Measurements from ENCODE around the gene CDC7. TPM values are rescaled to one million over a fixed set of nuclear protein-coding genes. Genes with fewer than 3 reads are reported as not detected.
"Not testable (repeated sequence)": the region's sequence is repeated elsewhere in the genome, so short reads cannot be mapped to it uniquely, and the experiment has no call there.

Gene CDC7
- total RNA-seq, 1 experiment from 2014 or later = 59.0 TPM

DNA sequence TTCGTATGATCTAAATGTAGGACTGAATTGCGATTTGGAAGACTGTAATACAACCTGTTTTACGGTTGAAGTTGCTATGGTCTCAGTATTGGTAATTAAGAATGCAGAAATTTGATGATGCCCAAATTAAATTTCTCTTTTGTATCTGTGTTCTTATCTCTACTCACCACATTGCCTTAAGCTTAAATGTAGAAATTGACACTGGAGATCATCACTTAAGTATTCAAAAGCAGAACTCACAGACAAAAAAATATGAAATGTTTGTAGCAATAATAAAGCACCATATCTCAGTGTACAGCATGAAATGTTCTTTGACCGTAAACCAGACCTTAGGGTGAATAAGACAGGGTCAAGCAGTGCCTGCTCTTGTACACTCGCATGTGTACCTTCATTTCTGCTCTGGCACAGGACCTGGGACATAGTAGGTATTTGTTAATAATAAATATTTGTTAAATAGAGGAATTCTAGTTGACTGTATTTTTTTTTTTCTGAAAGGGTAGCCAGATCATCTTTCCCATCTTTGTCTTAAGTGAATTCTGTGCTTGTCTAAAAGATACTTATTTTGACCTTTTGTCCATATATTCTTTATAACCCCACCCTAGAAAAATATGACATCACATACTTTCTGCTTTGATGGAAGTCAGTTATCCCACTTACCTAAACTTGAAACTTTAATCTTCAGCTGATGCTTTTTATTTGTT lies 1.5 kb downstream of the CDC7 start:
- Histone ChIP-seq H3K36me3 (replicated peaks; ENCODE audit: control insufficient read depth, insufficient read depth, low read length) (no peaks in the 10 kb centered on the region), H3K4me3 (ENCODE audit: insufficient read depth, low read depth, low read length) (peak overlapping the region; percentile 88), H3K27me3 (ENCODE audit: control insufficient read depth, insufficient read depth, low read length) (no peaks in the 10 kb centered on the region; the same call in none of the 2 replicates)
- no peak for DNase-seq

DNA sequence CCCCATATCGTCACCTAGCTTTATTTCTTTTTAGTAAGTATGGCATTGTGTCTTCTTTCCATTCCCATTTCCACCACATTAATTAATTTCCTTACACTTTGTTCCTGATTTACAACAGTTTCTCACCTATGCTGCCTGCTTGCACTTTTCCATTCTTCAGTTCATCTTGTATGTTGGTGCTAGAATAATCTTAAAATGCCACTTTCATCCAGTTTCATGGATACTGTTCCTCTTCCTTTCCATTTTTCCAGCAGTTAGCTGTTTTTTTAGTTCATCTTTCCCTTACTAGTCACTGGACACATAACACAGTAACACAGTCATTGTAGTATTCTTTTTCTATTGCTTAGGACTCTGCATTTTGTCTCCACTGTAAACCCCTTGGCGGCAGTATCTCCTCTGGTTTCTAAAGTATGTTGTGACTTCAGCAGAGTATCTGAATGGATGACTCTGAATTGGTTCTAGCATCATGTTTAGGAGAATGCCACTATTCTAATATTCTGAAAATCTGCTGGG lies 2.1 kb downstream of the CDC7 start:
- H3K27me3 ChIP-seq (ENCODE audit: control insufficient read depth, insufficient read depth, low read length) = no peaks in the 10 kb centered on the region; the same call in none of the 2 replicates
- H3K36me3 ChIP-seq (replicated peaks; ENCODE audit: control insufficient read depth, insufficient read depth, low read length) = no peaks in the 10 kb centered on the region
- DNase-seq = no peak
- no peak overlapping the region for H3K4me3 ChIP-seq (ENCODE audit: insufficient read depth, low read depth, low read length)

DNA sequence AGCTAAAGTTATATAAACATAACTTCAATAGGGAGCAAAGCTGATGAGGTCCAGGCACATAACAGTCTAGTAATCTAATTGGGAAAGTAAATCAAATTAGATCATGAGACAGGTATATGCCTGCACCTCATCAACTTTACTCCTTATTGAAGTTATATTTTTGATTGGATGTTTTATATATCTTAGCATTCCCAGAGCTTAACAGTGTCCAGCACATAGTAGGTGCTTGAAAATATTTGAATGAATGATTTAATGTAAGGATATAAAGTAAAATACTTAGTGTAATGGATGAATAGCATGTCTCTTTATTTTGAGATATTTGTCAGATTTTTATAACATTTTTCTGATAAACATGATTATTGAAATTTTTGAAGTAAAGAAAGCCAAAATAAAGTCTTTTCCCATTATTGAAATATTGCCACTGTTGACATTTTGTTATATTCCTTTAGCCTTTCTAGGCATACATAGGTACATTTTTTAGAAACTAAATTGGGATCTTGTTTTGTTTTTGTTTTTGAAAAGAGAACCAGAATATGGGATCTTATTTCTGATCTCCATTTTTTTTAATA lies 2.8 kb downstream of the CDC7 start:
- no peak for DNase-seq
- Histone ChIP-seq H3K27me3 (ENCODE audit: control insufficient read depth, insufficient read depth, low read length) (no peaks in the 10 kb centered on the region; the same call in none of the 2 replicates), H3K4me3 (ENCODE audit: insufficient read depth, low read depth, low read length) (no peak overlapping the region), H3K36me3 (replicated peaks; ENCODE audit: control insufficient read depth, insufficient read depth, low read length) (no peaks in the 10 kb centered on the region; the same call in none of the 2 replicates)

DNA sequence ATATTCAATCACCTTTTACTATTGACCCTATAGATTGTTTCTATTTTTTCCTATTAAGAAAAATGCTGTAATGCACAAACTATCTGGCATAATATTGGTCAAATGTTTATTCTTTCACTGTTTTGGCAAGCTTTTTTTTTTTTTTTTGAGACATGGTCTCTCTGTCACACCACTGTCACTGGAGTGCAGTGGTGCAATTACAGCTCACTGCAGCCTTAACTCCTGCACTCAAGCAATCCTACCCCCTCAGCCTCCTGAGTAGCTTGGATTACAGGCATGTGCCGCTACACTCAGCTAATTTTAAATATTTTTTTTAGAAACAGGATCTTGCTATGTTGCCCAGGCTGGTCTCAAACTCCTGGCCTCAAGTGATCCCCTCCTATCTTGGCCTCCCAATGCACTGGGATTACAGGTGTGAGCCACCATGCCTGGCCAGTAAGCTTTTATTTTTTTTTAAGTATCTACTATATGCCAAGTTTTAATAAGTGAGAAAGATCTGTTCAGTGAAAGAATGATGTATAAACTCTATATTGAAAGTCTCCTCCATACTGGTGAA lies 3.4 kb downstream of the CDC7 start:
- DNase-seq = no peak
- peaks cover 2% of the 10 kb centered on the region for H3K36me3 ChIP-seq (replicated peaks; ENCODE audit: control insufficient read depth, insufficient read depth, low read length)
- no peaks in the 10 kb centered on the region; the same call in 1 of the 2 replicates for H3K27me3 ChIP-seq (ENCODE audit: control insufficient read depth, insufficient read depth, low read length)
- no peak overlapping the region for H3K4me3 ChIP-seq (ENCODE audit: insufficient read depth, low read depth, low read length)

DNA sequence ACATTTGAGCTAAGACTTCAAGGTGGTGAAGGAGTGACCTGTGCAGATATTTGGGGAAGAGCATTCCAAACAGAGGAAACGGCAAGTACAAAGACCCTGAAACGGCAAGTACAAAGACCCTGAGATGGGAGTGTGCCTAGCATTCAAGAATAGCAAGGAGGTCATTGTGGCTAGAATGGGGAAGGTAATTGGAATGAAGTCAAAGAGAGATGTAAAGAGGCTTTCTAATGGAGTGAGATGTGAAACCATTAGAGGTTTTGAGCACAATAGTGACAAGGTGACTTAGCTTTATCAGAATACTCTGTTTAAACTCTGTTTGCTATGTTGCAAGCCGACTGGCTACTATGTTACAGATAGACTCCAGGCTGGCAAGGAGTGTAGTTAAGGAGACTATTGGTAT lies 4.4 kb downstream of the CDC7 start:
- Histone ChIP-seq H3K4me3 (ENCODE audit: insufficient read depth, low read depth, low read length) (no peak overlapping the region), H3K36me3 (replicated peaks; ENCODE audit: control insufficient read depth, insufficient read depth, low read length) (peaks cover 4% of the 10 kb centered on the region), H3K27me3 (ENCODE audit: control insufficient read depth, insufficient read depth, low read length) (no peaks in the 10 kb centered on the region)
- no peak for DNase-seq

DNA sequence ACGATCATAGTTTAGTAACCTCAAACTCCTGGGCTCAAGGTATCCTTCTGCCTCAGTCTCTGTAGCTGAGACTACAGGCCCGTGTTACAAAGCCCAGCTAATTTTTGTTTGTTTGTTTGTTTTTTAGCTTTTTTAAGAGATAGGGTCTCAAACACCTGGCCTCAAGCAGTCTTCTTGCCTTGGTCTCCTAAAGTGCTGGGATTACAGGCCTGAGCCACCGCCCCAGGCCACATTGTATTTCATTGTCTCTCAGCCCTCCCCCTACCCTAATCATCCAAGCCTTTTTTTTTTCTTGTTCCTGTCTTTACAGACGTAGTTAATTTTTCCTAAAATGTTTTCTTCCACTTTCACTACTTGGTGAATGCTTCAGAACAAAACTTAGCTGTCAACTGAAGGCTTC lies 5.4 kb downstream of the CDC7 start:
- Histone ChIP-seq H3K36me3 (replicated peaks; ENCODE audit: control insufficient read depth, insufficient read depth, low read length) (peaks cover 5% of the 10 kb centered on the region), H3K4me3 (ENCODE audit: insufficient read depth, low read depth, low read length) (no peak overlapping the region), H3K27me3 (ENCODE audit: control insufficient read depth, insufficient read depth, low read length) (no peaks in the 10 kb centered on the region)
- DNase-seq = no peak

DNA sequence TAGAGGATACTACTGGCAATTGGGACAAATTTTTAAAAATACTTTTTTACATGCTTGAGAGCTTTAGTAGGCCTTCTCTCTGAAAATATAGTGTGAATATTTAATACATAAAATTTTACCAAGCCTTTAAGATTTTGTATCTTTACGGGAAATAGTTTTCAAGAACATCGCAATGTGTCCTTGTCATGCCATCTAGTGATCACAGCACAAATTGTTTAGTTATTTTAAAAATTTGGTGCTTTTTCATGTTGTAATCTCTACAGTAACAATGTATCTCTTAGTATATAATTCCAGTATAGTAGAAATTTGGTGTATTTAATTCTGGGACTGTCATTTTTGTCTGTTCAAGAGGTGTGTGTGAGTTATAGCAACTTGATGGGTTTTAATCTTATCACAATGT lies 6.7 kb downstream of the CDC7 start:
- Histone ChIP-seq H3K27me3 (ENCODE audit: control insufficient read depth, insufficient read depth, low read length) (no peaks in the 10 kb centered on the region), H3K36me3 (replicated peaks; ENCODE audit: control insufficient read depth, insufficient read depth, low read length) (peaks cover 5% of the 10 kb centered on the region), H3K4me3 (ENCODE audit: insufficient read depth, low read depth, low read length) (no peak overlapping the region)
- no peak for DNase-seq

DNA sequence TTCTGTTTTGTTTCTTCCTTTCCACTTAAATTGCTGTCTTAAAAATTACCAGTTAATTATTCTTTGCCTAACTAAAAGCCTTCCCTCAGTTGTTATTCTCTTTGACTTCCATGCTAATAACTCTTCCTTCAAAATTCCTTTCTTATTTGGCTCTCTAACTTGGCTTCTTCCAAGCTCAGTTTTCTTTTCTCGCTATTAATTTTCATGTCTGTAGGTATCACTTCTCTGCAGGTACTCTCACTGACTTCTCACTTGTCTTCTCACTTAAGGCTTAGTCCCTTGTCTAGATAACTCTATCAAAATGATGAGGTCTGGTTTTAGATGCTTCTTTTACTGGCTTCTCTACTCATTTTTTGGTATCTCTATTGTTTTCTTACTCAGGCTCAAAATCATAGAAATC lies 10.1 kb downstream of the CDC7 start:
- no peak for DNase-seq
- Histone ChIP-seq H3K4me3 (ENCODE audit: insufficient read depth, low read depth, low read length) (no peak overlapping the region), H3K27me3 (ENCODE audit: control insufficient read depth, insufficient read depth, low read length) (no peaks in the 10 kb centered on the region), H3K36me3 (replicated peaks; ENCODE audit: control insufficient read depth, insufficient read depth, low read length) (peaks cover 21% of the 10 kb centered on the region)

DNA sequence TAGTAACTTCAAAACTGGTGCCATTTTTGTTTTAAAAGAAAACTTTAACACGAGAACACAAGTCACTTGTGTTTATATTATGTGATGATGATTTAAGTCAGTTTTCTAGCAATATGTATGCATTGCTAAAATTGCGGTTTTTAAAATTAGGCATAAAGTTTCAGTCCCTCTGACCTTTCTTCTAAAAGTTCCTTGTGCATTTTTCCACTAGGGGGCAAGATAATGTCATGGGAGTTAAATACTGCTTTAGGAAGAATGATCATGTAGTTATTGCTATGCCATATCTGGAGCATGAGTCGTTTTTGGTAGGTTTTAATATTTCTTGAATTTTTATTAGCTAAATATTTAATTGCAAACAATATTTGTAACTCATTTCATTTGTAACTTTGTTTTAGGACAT lies 10.7 kb downstream of the CDC7 start:
- H3K4me3 ChIP-seq (ENCODE audit: insufficient read depth, low read depth, low read length) = no peak overlapping the region
- peaks cover 21% of the 10 kb centered on the region for H3K36me3 ChIP-seq (replicated peaks; ENCODE audit: control insufficient read depth, insufficient read depth, low read length)
- DNase-seq = no peak
- no peaks in the 10 kb centered on the region for H3K27me3 ChIP-seq (ENCODE audit: control insufficient read depth, insufficient read depth, low read length)

DNA sequence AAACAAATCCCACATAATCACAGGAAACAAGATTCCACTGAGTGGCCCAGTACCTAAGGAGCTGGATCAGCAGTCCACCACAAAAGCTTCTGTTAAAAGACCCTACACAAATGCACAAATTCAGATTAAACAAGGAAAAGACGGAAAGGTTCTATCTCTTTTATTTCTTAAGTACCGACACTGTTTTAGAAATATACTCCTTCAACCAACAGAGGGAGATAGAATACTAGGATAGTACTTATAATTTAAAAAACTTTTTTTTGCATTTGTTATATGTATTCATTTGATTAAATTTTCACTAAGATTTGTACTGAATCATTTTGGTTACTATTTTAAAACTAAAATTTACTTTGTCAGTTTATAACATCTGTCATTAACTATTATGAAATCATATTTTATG lies 12.5 kb downstream of the CDC7 start:
- no peak for DNase-seq
- Histone ChIP-seq H3K4me3 (ENCODE audit: insufficient read depth, low read depth, low read length) (no peak overlapping the region), H3K36me3 (replicated peaks; ENCODE audit: control insufficient read depth, insufficient read depth, low read length) (peaks cover 22% of the 10 kb centered on the region), H3K27me3 (ENCODE audit: control insufficient read depth, insufficient read depth, low read length) (no peaks in the 10 kb centered on the region)

DNA sequence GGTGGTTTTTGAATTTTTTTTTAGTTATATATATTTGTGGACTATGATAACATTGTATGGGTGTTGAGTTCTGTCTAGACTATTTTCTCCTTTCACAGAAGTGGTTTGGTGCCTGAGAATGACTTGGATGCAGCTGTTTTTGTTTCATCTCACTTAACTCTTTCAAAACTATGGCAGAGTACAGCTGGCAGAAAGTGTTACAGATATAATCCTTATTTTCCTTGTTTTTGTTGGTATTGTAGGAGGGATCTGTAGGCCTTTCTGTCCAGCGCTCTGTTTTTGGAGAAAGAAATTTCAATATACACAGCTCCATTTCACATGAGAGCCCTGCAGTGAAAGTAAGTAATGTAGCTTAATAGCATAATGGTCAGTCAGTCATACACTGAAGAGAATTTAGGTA lies 13.1 kb downstream of the CDC7 start:
- H3K4me3 ChIP-seq (ENCODE audit: insufficient read depth, low read depth, low read length) = no peak overlapping the region
- H3K27me3 ChIP-seq (ENCODE audit: control insufficient read depth, insufficient read depth, low read length) = no peaks in the 10 kb centered on the region
- peaks cover 20% of the 10 kb centered on the region for H3K36me3 ChIP-seq (replicated peaks; ENCODE audit: control insufficient read depth, insufficient read depth, low read length)
- no peak for DNase-seq

DNA sequence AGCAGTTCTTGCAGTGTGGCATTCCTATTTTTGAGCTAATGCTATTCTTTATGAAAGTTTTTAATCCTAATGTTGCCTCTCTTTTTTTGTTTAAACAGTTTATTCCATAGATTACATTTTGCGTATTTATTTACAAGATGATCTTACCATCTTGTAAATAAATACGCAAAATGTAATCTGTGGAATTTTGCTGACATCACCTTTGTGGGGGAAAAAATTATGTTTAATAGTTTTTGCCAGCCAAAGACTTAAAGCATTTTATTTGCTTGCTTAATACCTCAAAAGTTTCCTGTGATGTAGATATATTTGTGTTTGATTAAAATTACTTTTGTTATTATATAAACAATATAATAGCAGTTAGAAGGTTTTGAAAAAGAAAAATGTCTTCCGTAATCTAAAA lies 15.3 kb downstream of the CDC7 start:
- Histone ChIP-seq H3K27me3 (ENCODE audit: control insufficient read depth, insufficient read depth, low read length) (no peaks in the 10 kb centered on the region), H3K36me3 (replicated peaks; ENCODE audit: control insufficient read depth, insufficient read depth, low read length) (peaks cover 17% of the 10 kb centered on the region), H3K4me3 (ENCODE audit: insufficient read depth, low read depth, low read length) (no peak overlapping the region)
- no peak for DNase-seq

DNA sequence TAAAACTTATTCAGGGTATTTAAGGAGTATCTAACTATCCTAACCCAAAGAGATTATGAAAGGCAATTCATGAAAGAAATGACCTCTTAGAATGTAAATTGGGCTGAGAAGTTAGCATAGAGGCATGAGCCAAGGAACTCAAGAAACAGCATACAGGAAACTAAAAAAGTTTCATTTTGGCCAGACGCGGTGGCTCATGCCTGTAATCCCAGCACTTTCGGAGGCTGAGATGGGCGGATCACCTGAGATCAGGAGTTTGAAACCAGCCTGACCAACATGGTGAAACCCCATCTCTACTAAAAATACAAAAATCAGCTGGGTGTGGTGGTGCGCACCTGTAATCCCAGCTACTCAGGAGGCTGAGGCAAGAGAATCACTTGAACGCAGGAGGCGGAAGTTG lies 16.0 kb downstream of the CDC7 start:
- not testable (repeated sequence) for H3K27me3 ChIP-seq (ENCODE audit: control insufficient read depth, insufficient read depth, low read length); H3K4me3 ChIP-seq (ENCODE audit: insufficient read depth, low read depth, low read length); DNase-seq
- peaks cover 17% of the 10 kb centered on the region for H3K36me3 ChIP-seq (replicated peaks; ENCODE audit: control insufficient read depth, insufficient read depth, low read length)

DNA sequence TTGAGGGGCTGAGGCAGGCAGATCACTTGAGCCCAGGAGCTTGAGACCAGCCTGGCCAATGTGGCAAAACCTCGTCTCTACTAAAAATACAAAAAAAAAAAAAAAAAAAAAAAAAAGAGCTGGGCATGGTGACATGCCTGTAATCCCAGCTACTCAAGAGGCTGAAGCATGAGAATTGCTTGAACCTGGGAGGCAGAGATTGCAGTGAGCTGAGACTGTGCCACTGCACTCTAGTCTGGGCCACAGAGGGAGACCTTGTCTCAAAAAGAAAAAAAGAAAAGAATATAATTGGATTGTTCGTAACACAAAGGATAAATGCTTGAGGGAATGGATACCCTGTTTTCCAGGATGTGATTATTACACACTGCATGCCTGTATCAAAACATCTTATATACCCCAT lies 18.5 kb downstream of the CDC7 start:
- not testable (repeated sequence) for H3K27me3 ChIP-seq (ENCODE audit: control insufficient read depth, insufficient read depth, low read length); H3K4me3 ChIP-seq (ENCODE audit: insufficient read depth, low read depth, low read length); DNase-seq
- peaks cover 12% of the 10 kb centered on the region for H3K36me3 ChIP-seq (replicated peaks; ENCODE audit: control insufficient read depth, insufficient read depth, low read length)

DNA sequence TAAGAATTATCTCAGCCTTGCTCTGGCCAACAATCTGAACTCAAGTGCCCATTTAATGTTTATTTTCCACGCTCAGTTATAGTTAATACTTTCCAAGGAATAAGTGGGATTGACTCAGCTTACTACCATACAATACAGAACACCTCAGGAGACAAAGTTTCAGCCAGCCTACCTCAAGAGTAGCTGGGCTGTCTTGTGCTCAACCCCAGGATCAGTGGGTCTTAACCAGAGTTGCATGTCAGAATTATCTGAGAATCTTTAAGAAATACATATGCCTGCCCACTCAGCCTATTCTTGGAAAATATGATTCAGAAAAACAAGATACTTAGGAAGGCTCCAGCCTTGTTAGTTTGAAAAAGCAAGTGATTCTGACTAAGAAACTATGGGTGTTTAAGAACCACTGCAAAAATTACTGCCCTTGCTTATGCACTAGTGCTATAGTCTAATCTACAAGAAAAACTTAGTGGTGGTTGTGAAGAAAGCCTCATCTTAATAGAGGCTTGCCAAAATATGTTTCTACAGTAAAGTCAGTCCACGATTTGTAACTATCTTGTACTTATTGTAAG lies 20.4 kb downstream of the CDC7 start:
- H3K4me3 ChIP-seq (ENCODE audit: insufficient read depth, low read depth, low read length) = no peak overlapping the region
- no peak for DNase-seq
- no peaks in the 10 kb centered on the region for H3K27me3 ChIP-seq (ENCODE audit: control insufficient read depth, insufficient read depth, low read length)
- H3K36me3 ChIP-seq (replicated peaks; ENCODE audit: control insufficient read depth, insufficient read depth, low read length) = peaks cover 6% of the 10 kb centered on the region

All from H7 (cell line).